Adrenal gland (tissue), 5 donors: ENCODE measurements around the gene DPM1.

Source experiments
- POLR2A ChIP-seq, 2 donors: fragments of 450-650 bp; IDR thresholded peaks; one replicate each; pipeline ENCODE4 v1.6.1; 2017; ENCODE audit warnings: antibody characterized with exemption in 2 of 2, mild to moderate bottlenecking in 2 of 2, moderate library complexity in 1 of 2
- TF ChIP-seq, protein P1 (sequence below), 6 experiments: fragments of 450-650 bp in 4 of 6; fragments of 200-600 bp in 2 of 6; sonication (generic) in 1 of 6; IDR thresholded peaks; 1 replicate in 5 of 6; 2 replicates in 1 of 6; pipeline versions ENCODE4 v1.5.1 to v1.8.0; 2016 to 2021; ENCODE audit warnings: antibody characterized with exemption in 6 of 6, mild to moderate bottlenecking in 2 of 6, moderate library complexity in 1 of 6
- donor health status: DM: no; HTN: no; CAD: no.

DNA sequence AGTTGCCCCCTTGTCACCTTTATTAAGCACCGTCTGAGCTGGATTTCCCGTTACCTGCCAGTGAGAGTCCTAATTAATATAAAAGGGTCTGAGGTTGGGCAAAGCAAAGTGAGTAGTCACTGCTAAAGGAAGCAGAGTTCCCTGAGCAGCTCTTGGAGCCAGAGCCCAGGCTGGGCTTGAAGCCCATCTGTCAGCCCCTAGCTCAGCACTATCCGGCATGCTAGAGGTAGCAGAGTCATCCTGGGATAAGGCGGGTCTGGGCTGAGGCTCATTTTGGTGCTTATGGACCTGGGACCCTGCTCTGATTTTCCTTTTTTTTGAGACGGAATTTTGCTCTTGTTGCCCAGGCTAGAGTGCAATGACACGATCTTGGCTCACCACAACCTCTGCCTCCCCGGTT, 73.3 kb downstream of the DPM1 start:
- TF ChIP-seq, protein P1, sequence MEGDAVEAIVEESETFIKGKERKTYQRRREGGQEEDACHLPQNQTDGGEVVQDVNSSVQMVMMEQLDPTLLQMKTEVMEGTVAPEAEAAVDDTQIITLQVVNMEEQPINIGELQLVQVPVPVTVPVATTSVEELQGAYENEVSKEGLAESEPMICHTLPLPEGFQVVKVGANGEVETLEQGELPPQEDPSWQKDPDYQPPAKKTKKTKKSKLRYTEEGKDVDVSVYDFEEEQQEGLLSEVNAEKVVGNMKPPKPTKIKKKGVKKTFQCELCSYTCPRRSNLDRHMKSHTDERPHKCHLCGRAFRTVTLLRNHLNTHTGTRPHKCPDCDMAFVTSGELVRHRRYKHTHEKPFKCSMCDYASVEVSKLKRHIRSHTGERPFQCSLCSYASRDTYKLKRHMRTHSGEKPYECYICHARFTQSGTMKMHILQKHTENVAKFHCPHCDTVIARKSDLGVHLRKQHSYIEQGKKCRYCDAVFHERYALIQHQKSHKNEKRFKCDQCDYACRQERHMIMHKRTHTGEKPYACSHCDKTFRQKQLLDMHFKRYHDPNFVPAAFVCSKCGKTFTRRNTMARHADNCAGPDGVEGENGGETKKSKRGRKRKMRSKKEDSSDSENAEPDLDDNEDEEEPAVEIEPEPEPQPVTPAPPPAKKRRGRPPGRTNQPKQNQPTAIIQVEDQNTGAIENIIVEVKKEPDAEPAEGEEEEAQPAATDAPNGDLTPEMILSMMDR (IDR thresholded peaks at IDR 0.05), result no peak
- no peak for TF ChIP-seq POLR2A (IDR thresholded peaks at IDR 0.05)
